GM21576 (cell line): Measurements from ENCODE around the gene NXNL2.

ENCODE experiments used
- ATAC-seq: cut with Tn5 transposase; IDR thresholded peaks from one replicate; pipeline ENCODE4 v1.9.1; 2021; ENCODE audit warnings: mild to moderate bottlenecking, moderate library complexity; ENCODE audit not compliant: unreplicated experiment

NXNL2 gene

GRCh38 chr9:88578121-88579049, 43.4 kb downstream of the NXNL2 start:
- peak; percentile 74 for ATAC-seq

- ATAC-seq = no peak
Observed at GRCh38 chr9:88579050-88579715, 44.2 kb downstream of the NXNL2 start.

GRCh38 chr9:88580961-88581360, 46.0 kb downstream of the NXNL2 start:
- no peak for ATAC-seq

- no peak for ATAC-seq
Observed at GRCh38 chr9:88583901-88584596, 49.1 kb downstream of the NXNL2 start.

GRCh38 chr9:88585426-88585825, 50.4 kb downstream of the NXNL2 start:
- ATAC-seq = no peak

- no peak for ATAC-seq
Observed at GRCh38 chr9:88586452-88586851, 51.5 kb downstream of the NXNL2 start.

GRCh38 chr9:88587182-88587581, 52.2 kb downstream of the NXNL2 start:
- ATAC-seq = no peak

GRCh38 chr9:88587885-88588649, 53.1 kb downstream of the NXNL2 start:
- no peak for ATAC-seq

GRCh38 chr9:88589656-88590055, 54.7 kb downstream of the NXNL2 start:
- no peak for ATAC-seq

GRCh38 chr9:88590558-88591146, 55.7 kb downstream of the NXNL2 start:
- no peak for ATAC-seq

- peak; percentile 83 for ATAC-seq
Observed at GRCh38 chr9:88593537-88594185, 58.7 kb downstream of the NXNL2 start.
